Measurements from ENCODE around the gene CYP2S1.

CYP2S1 gene

GRCh38 chr19:41195675-41196497, 2.9 kb downstream of the CYP2S1 start:
- peak; percentile 32 for DNase-seq

GRCh38 chr19:41198559-41198958, 5.5 kb downstream of the CYP2S1 start:
- DNase-seq, result no peak

- DNase-seq, result no peak
These were observed 10.4 kb downstream of the CYP2S1 start for GRCh38 chr19:41203371-41203770.

GRCh38 chr19:41204338-41204737, 11.3 kb downstream of the CYP2S1 start:
- peak; percentile 83 for DNase-seq

- peak; percentile 31 for DNase-seq
These were observed 13.0 kb downstream of the CYP2S1 start for GRCh38 chr19:41205995-41206394.

GRCh38 chr19:41206456-41206855, 13.4 kb downstream of the CYP2S1 start:
- DNase-seq, result no peak

GRCh38 chr19:41206926-41207750, 14.1 kb downstream of the CYP2S1 start:
- no peak for DNase-seq

- no peak for DNase-seq
These were observed 21.1 kb downstream of the CYP2S1 start for GRCh38 chr19:41214161-41214560.

- DNase-seq, result no peak
These were observed 24.7 kb downstream of the CYP2S1 start for GRCh38 chr19:41217741-41218140.

GRCh38 chr19:41218249-41218614, 25.2 kb downstream of the CYP2S1 start:
- no peak for DNase-seq

GRCh38 chr19:41218615-41219507, 25.8 kb downstream of the CYP2S1 start, which contains the start of gene AXL:
AXL (plus strand) TSS chr19:41219223; CDS start chr19:41219393, 170 bp downstream.
- DNase-seq, result peak; percentile 89

GRCh38 chr19:41219924-41220567, 27.0 kb downstream of the CYP2S1 start:
- peak; percentile 86 for DNase-seq

GRCh38 chr19:41220811-41221210, 27.8 kb downstream of the CYP2S1 start:
- DNase-seq, result no peak

- no peak for DNase-seq
These were observed 28.6 kb downstream of the CYP2S1 start for GRCh38 chr19:41221514-41222205.

GRCh38 chr19:41222240-41222639, 29.2 kb downstream of the CYP2S1 start:
- DNase-seq, result no peak

GRCh38 chr19:41223431-41224234, 30.6 kb downstream of the CYP2S1 start:
- peak; percentile 99 for DNase-seq

GRCh38 chr19:41224632-41225031, 31.6 kb downstream of the CYP2S1 start:
- DNase-seq, result no peak

- peak; percentile 99 for DNase-seq
These were observed 32.4 kb downstream of the CYP2S1 start for GRCh38 chr19:41225238-41226052.

- DNase-seq, result peak; percentile 96
These were observed 33.2 kb downstream of the CYP2S1 start for GRCh38 chr19:41226053-41226873.

All from EL (cell line).